ENCODE results near the gene ATAD3C.

DNA sequence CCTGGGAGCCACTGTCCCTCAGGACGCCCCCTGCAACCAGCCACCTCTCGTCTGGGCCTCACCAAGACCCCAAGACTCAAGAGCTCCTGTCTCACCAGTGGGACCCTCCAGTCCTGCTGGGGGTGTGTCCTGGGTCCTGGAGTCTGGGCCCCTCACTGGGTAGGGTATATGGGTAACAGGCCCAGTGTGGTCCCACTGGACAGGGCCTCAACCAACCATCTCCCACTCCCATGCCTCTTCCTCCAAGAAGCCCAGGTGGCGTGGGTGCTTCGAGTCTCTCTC, 14.7 kb upstream of the ATAD3C start:
- TF ChIP-seq POLR2A (IDR thresholded peaks at IDR 0.05), result no peak
- TF ChIP-seq, protein P1, sequence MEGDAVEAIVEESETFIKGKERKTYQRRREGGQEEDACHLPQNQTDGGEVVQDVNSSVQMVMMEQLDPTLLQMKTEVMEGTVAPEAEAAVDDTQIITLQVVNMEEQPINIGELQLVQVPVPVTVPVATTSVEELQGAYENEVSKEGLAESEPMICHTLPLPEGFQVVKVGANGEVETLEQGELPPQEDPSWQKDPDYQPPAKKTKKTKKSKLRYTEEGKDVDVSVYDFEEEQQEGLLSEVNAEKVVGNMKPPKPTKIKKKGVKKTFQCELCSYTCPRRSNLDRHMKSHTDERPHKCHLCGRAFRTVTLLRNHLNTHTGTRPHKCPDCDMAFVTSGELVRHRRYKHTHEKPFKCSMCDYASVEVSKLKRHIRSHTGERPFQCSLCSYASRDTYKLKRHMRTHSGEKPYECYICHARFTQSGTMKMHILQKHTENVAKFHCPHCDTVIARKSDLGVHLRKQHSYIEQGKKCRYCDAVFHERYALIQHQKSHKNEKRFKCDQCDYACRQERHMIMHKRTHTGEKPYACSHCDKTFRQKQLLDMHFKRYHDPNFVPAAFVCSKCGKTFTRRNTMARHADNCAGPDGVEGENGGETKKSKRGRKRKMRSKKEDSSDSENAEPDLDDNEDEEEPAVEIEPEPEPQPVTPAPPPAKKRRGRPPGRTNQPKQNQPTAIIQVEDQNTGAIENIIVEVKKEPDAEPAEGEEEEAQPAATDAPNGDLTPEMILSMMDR (IDR thresholded peaks at IDR 0.05), result no peak

Data from vagina (tissue), 2 donors.